NCI-H69 (cell line): ENCODE data around the gene GDF7.

ENCODE experiments used
- DNase-seq: peaks from one replicate; lab custom pipeline; 2025; lab: John Stamatoyannopoulos, UW

Gene GDF7

GRCh38 chr2:20674974-20675679, 8.2 kb downstream of the GDF7 start:
- DNase-seq: no peak

- DNase-seq: peak; percentile 12
These were observed 8.9 kb downstream of the GDF7 start for GRCh38 chr2:20675701-20676352.

GRCh38 chr2:20676353-20677215, 9.6 kb downstream of the GDF7 start:
- no peak for DNase-seq

GRCh38 chr2:20677301-20678085, 10.5 kb downstream of the GDF7 start:
- DNase-seq: no peak

GRCh38 chr2:20678086-20678395, 11.1 kb downstream of the GDF7 start:
- no peak for DNase-seq

- no peak for DNase-seq
These were observed 11.8 kb downstream of the GDF7 start for GRCh38 chr2:20678780-20679179.

GRCh38 chr2:20680744-20681375, 13.9 kb downstream of the GDF7 start:
- DNase-seq: no peak

GRCh38 chr2:20682167-20682920, 15.4 kb downstream of the GDF7 start:
- no peak for DNase-seq

GRCh38 chr2:20684581-20685063, 17.7 kb downstream of the GDF7 start:
- no peak for DNase-seq

- no peak for DNase-seq
These were observed 20.4 kb downstream of the GDF7 start for GRCh38 chr2:20687260-20687832.

GRCh38 chr2:20689428-20690264, 22.7 kb downstream of the GDF7 start:
- DNase-seq: no peak

GRCh38 chr2:20691076-20691734, 24.3 kb downstream of the GDF7 start:
- no peak for DNase-seq

GRCh38 chr2:20692081-20692480, 25.1 kb downstream of the GDF7 start:
- DNase-seq: no peak

GRCh38 chr2:20693317-20693716, 26.4 kb downstream of the GDF7 start:
- no peak for DNase-seq

GRCh38 chr2:20696366-20696765, 29.4 kb downstream of the GDF7 start:
- no peak for DNase-seq

GRCh38 chr2:20697322-20697934, 30.5 kb downstream of the GDF7 start:
- no peak for DNase-seq

- no peak for DNase-seq
These were observed 32.1 kb downstream of the GDF7 start for GRCh38 chr2:20698916-20699613.

- no peak for DNase-seq
These were observed 35.6 kb downstream of the GDF7 start for GRCh38 chr2:20702563-20702962.
